HPDE6-E6E7 (cell line): ENCODE results near the gene PGRMC2.
A peak's percentile ranks its signal among the peaks of the same experiment; 100 is the strongest.

Experiments
- DNase-seq: peaks from one replicate; pipeline ENCODE4 v3.0.0; 2011; ENCODE audit warnings: missing footprints; ENCODE audit errors: extremely low spot score

Gene PGRMC2

GRCh38 chr4:128220286-128221235 is 67.1 kb downstream of the PGRMC2 start:
- DNase-seq = peak; percentile 31
